DND-41 (cell line): Measurements from ENCODE around the gene ASIP.

Experiments used
- ATAC-seq: fragments of 200-7000 bp; cut with Tn5 transposase; 3 replicates; pipeline ENCODE4 v1.9.1; 2021; ENCODE audit warnings: low read depth; ENCODE audit not compliant: insufficient read depth
- DNase-seq: peaks from one replicate; pipeline ENCODE4 v3.0.0-alpha.2; 2020
- H2AFZ ChIP-seq: 2 replicates; pipeline ENCODE4 v1.6.0; 2012; ENCODE audit warnings: low read depth, low read length
- H3K27ac ChIP-seq: 2 replicates; pipeline ENCODE4 v1.5.1; 2012; ENCODE audit warnings: low read length, inconsistent platforms
- H3K27me3 ChIP-seq: fragments of 200-600 bp; sonication (generic); 2 replicates; pipeline ENCODE4 v1.6.0; 2012; ENCODE audit warnings: low read length, mild to moderate bottlenecking, inconsistent platforms; ENCODE audit not compliant: insufficient read depth, poor library complexity
- H3K36me3 ChIP-seq: 2 replicates; pipeline ENCODE4 v1.5.1; 2012; ENCODE audit warnings: low read length, inconsistent platforms; ENCODE audit not compliant: insufficient read depth
- H3K4me1 ChIP-seq: 2 replicates; pipeline ENCODE4 v1.5.1; 2012; ENCODE audit warnings: mild to moderate bottlenecking, low read length; ENCODE audit not compliant: insufficient read depth
- H3K4me2 ChIP-seq: 2 replicates; pipeline ENCODE4 v1.6.0; 2012; ENCODE audit warnings: mild to moderate bottlenecking, moderate library complexity, low read length, inconsistent platforms; ENCODE audit not compliant: insufficient read depth
- H3K4me3 ChIP-seq, 2 experiments: fragments of 200-600 bp in 1 of 2; shearing (Covaris generic) in 1 of 2; 2 replicates each; pipeline ENCODE4 v1.5.1; 2012 to 2016; ENCODE audit warnings: inconsistent platforms in 2 of 2, low read length in 2 of 2, mild to moderate bottlenecking in 2 of 2, low read depth in 1 of 2, moderate library complexity in 1 of 2
- H3K79me2 ChIP-seq: 2 replicates; pipeline ENCODE4 v1.6.0; 2012; ENCODE audit warnings: low read length, inconsistent platforms; ENCODE audit not compliant: insufficient read depth
- H3K9ac ChIP-seq: 2 replicates; pipeline ENCODE4 v1.6.0; 2012; ENCODE audit warnings: low read depth, mild to moderate bottlenecking, inconsistent platforms, low read length, moderate library complexity
- H3K9me3 ChIP-seq: 2 replicates; pipeline ENCODE4 v1.5.1; 2012; ENCODE audit warnings: low read length, moderate library complexity, mild to moderate bottlenecking, inconsistent platforms; ENCODE audit not compliant: insufficient read depth, severe bottlenecking
- H4K20me1 ChIP-seq: 2 replicates; pipeline ENCODE4 v1.6.0; 2012; ENCODE audit warnings: low read length; ENCODE audit not compliant: insufficient read depth
- CTCF ChIP-seq: IDR thresholded peaks from 2 replicates; pipeline ENCODE4 v1.5.1; 2012; ENCODE audit warnings: borderline replicate concordance, low read length, moderate library complexity, mild to moderate bottlenecking; ENCODE audit not compliant: poor library complexity, severe bottlenecking; ENCODE audit errors: extremely low read depth
- EZH2 ChIP-seq: IDR thresholded peaks from 3 replicates; pipeline ENCODE4 v1.6.1; 2012; ENCODE audit warnings: borderline replicate concordance, low read depth, mild to moderate bottlenecking, moderate library complexity, low read length, inconsistent platforms; ENCODE audit not compliant: severe bottlenecking

The ASIP gene

DNA sequence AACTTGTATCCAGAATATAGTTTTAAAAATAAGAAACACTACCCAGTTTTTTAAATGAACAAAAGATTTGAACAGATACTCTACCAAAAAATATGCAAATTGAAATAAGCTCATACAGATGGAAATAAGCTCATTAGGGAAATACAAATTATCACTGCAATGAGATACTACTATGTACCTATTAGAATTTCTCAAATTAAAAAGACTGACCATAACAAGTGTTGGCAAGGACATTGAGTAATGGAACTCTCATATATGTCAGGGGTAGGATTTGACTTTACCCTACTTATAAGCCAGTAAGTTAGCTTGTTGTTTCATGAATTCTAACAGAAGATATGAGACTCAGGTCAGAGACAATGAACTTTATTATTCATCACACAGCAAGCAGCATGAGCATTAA is 9.6 kb upstream of the ASIP start:
- Histone ChIP-seq H3K36me3 (no peaks in the 10 kb centered on the region), H3K4me3 (no peak overlapping the region), H3K4me2 (no peak overlapping the region), H3K4me1 (no peaks in the 10 kb centered on the region), H3K9me3 (no peaks in the 10 kb centered on the region), H4K20me1 (no peaks in the 10 kb centered on the region), H2AFZ (no peak overlapping the region), H3K27ac (no peak overlapping the region), H3K79me2 (no peaks in the 10 kb centered on the region), H3K9ac (no peak overlapping the region), H3K27me3 (no peaks in the 10 kb centered on the region)
- DNase-seq (no peak), ATAC-seq (no peak)
- no peak for TF ChIP-seq CTCF
- TF ChIP-seq EZH2: no peak

GRCh38 chr20:34232494-34233087 is 8.6 kb upstream of the ASIP start:
- no peaks in the 10 kb centered on the region for H3K9me3 ChIP-seq
- no peak overlapping the region for H3K27ac ChIP-seq
- no peaks in the 10 kb centered on the region for H3K4me1 ChIP-seq
- H4K20me1 ChIP-seq: no peaks in the 10 kb centered on the region
- H3K9ac ChIP-seq: no peak overlapping the region
- TF ChIP-seq CTCF (no peak), EZH2 (no peak)
- H3K4me2 ChIP-seq: no peak overlapping the region
- no peaks in the 10 kb centered on the region for H3K79me2 ChIP-seq
- H3K36me3 ChIP-seq: no peaks in the 10 kb centered on the region
- no peak overlapping the region for H2AFZ ChIP-seq
- no peak for DNase-seq
- no peak for ATAC-seq
- no peak overlapping the region for H3K4me3 ChIP-seq
- H3K27me3 ChIP-seq: no peaks in the 10 kb centered on the region

DNA sequence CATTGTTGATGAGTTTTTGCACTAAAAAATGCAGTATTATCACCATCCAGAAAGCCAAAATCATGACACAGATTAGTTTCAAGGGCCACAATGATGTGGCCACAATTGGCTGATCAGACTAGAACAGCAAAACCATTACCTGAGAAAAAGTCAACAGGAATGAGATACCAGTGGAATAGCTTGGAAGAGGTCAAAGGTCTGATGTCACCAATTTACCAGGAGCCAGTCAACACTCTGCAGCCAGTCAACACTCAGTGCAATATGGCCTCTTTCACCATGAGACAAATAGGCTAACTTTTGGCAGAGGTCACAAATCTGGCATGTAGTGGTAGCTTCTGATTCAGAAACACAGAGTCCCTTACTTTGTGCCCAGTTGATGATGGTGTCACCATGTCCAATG is 7.5 kb upstream of the ASIP start:
- no peak overlapping the region for H2AFZ ChIP-seq
- no peak for DNase-seq
- H3K4me1 ChIP-seq: no peaks in the 10 kb centered on the region
- no peaks in the 10 kb centered on the region for H3K36me3 ChIP-seq
- TF ChIP-seq CTCF (no peak), EZH2 (no peak)
- no peaks in the 10 kb centered on the region for H3K9me3 ChIP-seq
- no peak overlapping the region for H3K9ac ChIP-seq
- no peak overlapping the region for H3K4me3 ChIP-seq
- H3K27ac ChIP-seq: no peak overlapping the region
- no peak overlapping the region for H3K4me2 ChIP-seq
- no peaks in the 10 kb centered on the region for H4K20me1 ChIP-seq
- no peaks in the 10 kb centered on the region for H3K79me2 ChIP-seq
- no peaks in the 10 kb centered on the region for H3K27me3 ChIP-seq
- no peak for ATAC-seq

GRCh38 chr20:34235875-34236274 is 5.3 kb upstream of the ASIP start:
- H3K9ac ChIP-seq: no peak overlapping the region
- no peaks in the 10 kb centered on the region for H3K36me3 ChIP-seq
- H3K4me1 ChIP-seq: peaks cover 13% of the 10 kb centered on the region
- H2AFZ ChIP-seq: no peak overlapping the region
- no peaks in the 10 kb centered on the region for H4K20me1 ChIP-seq
- H3K4me2 ChIP-seq: no peak overlapping the region
- H3K4me3 ChIP-seq: no peak overlapping the region
- no peaks in the 10 kb centered on the region for H3K79me2 ChIP-seq
- H3K9me3 ChIP-seq: no peaks in the 10 kb centered on the region
- DNase-seq (no peak), ATAC-seq (no peak)
- no peaks in the 10 kb centered on the region for H3K27me3 ChIP-seq
- no peak overlapping the region for H3K27ac ChIP-seq
- TF ChIP-seq CTCF (no peak), EZH2 (no peak)
